ENCODE measurements around the gene B3GALT6.
"Not testable (repeated sequence)": the region's sequence is repeated elsewhere in the genome, so short reads cannot be mapped to it uniquely, and the experiment has no call there.

The B3GALT6 gene

GRCh38 chr1:1246577-1247340 lies 14.7 kb downstream of the B3GALT6 start, which contains the start of gene C1QTNF12:
Gene C1QTNF12 (minus strand): TSS chr1:1246722. CDS start chr1:1246690, 32 bp downstream.
- no peak for DNase-seq

- DNase-seq: no peak
Observed at GRCh38 chr1:1247341-1247913, 15.4 kb downstream of the B3GALT6 start.

GRCh38 chr1:1248009-1248913 lies 16.2 kb downstream of the B3GALT6 start:
- DNase-seq: not testable (repeated sequence)

GRCh38 chr1:1250786-1251284 lies 18.8 kb downstream of the B3GALT6 start:
- peak; percentile 56 for DNase-seq

- no peak for DNase-seq
Observed at GRCh38 chr1:1253314-1253713, 21.3 kb downstream of the B3GALT6 start.

- no peak for DNase-seq
Observed at GRCh38 chr1:1253972-1254666, 22.1 kb downstream of the B3GALT6 start.

GRCh38 chr1:1254667-1254998 lies 22.6 kb downstream of the B3GALT6 start:
- no peak for DNase-seq

- DNase-seq: no peak
Observed at GRCh38 chr1:1255078-1255477, 23.0 kb downstream of the B3GALT6 start.

- no peak for DNase-seq
Observed at GRCh38 chr1:1255611-1256010, 23.6 kb downstream of the B3GALT6 start.

- no peak for DNase-seq
Observed at GRCh38 chr1:1256956-1257871, 25.2 kb downstream of the B3GALT6 start.

GRCh38 chr1:1259119-1259488 lies 27.1 kb downstream of the B3GALT6 start:
- no peak for DNase-seq

- no peak for DNase-seq
Observed at GRCh38 chr1:1259540-1259939, 27.5 kb downstream of the B3GALT6 start.

GRCh38 chr1:1259951-1260600 lies 28.0 kb downstream of the B3GALT6 start:
- DNase-seq: no peak

- DNase-seq: no peak
Observed at GRCh38 chr1:1260843-1261560, 29.0 kb downstream of the B3GALT6 start.

GRCh38 chr1:1262071-1262470 lies 30.0 kb downstream of the B3GALT6 start:
- DNase-seq: no peak

- no peak for DNase-seq
Observed at GRCh38 chr1:1262758-1263157, 30.7 kb downstream of the B3GALT6 start.

- no peak for DNase-seq
Observed at GRCh38 chr1:1264026-1264425, 32.0 kb downstream of the B3GALT6 start.

GRCh38 chr1:1264868-1265272 lies 32.8 kb downstream of the B3GALT6 start:
- DNase-seq: no peak

- DNase-seq: no peak
Observed at GRCh38 chr1:1267488-1268283, 35.6 kb downstream of the B3GALT6 start.

- no peak for DNase-seq
Observed at GRCh38 chr1:1268284-1268682, 36.2 kb downstream of the B3GALT6 start.
